Superior temporal gyrus (tissue), 1 donor: ENCODE results near the gene COTL1.

Experiments used
- DNase-seq: peaks from one replicate; pipeline ENCODE4 v3.0.0-alpha.2; 2016; ENCODE audit errors: extremely low spot score

Gene COTL1

GRCh38 chr16:84614623-84614967, 3.3 kb downstream of the COTL1 start:
- DNase-seq: no peak

- DNase-seq: peak; percentile 4
Observed at GRCh38 chr16:84614073-84614459, 3.8 kb downstream of the COTL1 start.

GRCh38 chr16:84613408-84614072, 4.3 kb downstream of the COTL1 start:
- no peak for DNase-seq

- DNase-seq: no peak
Observed at GRCh38 chr16:84612686-84613085, 5.2 kb downstream of the COTL1 start.

GRCh38 chr16:84611041-84611440, 6.8 kb downstream of the COTL1 start:
- peak; percentile 61 for DNase-seq

- DNase-seq: peak; percentile 5
Observed at GRCh38 chr16:84610376-84610775, 7.5 kb downstream of the COTL1 start.

GRCh38 chr16:84609563-84610177, 8.2 kb downstream of the COTL1 start:
- DNase-seq: no peak

GRCh38 chr16:84608282-84608681, 9.6 kb downstream of the COTL1 start:
- no peak for DNase-seq

- no peak for DNase-seq
Observed at GRCh38 chr16:84607694-84608093, 10.2 kb downstream of the COTL1 start.

- no peak for DNase-seq
Observed at GRCh38 chr16:84607061-84607460, 10.8 kb downstream of the COTL1 start.

GRCh38 chr16:84606081-84606875, 11.6 kb downstream of the COTL1 start:
- no peak for DNase-seq

- peak; percentile 5 for DNase-seq
Observed at GRCh38 chr16:84605339-84605848, 12.5 kb downstream of the COTL1 start.

GRCh38 chr16:84604477-84605013, 13.3 kb downstream of the COTL1 start:
- DNase-seq: no peak

- DNase-seq: no peak
Observed at GRCh38 chr16:84603940-84604339, 13.9 kb downstream of the COTL1 start.

- peak; percentile 75 for DNase-seq
Observed at GRCh38 chr16:84603140-84603816, 14.6 kb downstream of the COTL1 start.

- no peak for DNase-seq
Observed at GRCh38 chr16:84600343-84601229, 17.3 kb downstream of the COTL1 start.

GRCh38 chr16:84599521-84600202, 18.2 kb downstream of the COTL1 start:
- peak; percentile 62 for DNase-seq

GRCh38 chr16:84598360-84598759, 19.5 kb downstream of the COTL1 start:
- no peak for DNase-seq

GRCh38 chr16:84597931-84598351, 19.9 kb downstream of the COTL1 start:
- no peak for DNase-seq

GRCh38 chr16:84597528-84597896, 20.4 kb downstream of the COTL1 start:
- no peak for DNase-seq
